GM19372 (cell line): ENCODE data around the gene PGAM5.

Experiments used
- ATAC-seq: cut with Tn5 transposase; IDR thresholded peaks from one replicate; pipeline ENCODE4 v1.9.1; 2021; ENCODE audit warnings: mild to moderate bottlenecking, low read depth, moderate library complexity; ENCODE audit not compliant: unreplicated experiment

PGAM5 gene

GRCh38 chr12:132710405-132711079 lies at the start of gene PGAM5:
Gene PGAM5 (plus strand): TSS chr12:132710842. CDS start chr12:132710877, 35 bp downstream.
- peak; percentile 83 for ATAC-seq

DNA sequence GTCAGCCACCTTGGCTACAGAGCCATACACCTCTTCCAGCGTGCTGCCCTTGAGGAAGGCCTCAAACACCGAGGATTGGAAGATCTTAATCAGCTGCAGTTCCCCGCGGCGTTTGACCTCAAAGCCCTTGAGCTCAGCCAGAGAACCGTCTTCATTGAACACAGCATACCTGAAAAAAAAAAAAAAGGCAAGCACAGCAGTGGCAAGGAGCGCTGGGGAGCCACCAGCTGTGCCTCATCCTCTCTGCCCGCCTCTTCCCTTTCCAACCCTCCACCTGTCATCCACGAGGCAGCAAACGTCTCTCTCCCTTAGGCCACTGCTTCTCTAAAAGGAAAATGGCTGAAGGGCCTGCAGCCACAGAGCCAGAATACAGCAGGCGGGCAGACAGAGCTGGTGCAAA lies 49.6 kb upstream of the PGAM5 start:
- ATAC-seq, result no peak

GRCh38 chr12:132661972-132662371 lies 48.7 kb upstream of the PGAM5 start:
- ATAC-seq, result no peak

- no peak for ATAC-seq
Observed at GRCh38 chr12:132662901-132663755, 47.5 kb upstream of the PGAM5 start.

- no peak for ATAC-seq
Observed at GRCh38 chr12:132664206-132665148, 46.2 kb upstream of the PGAM5 start.

GRCh38 chr12:132665149-132665491 lies 45.5 kb upstream of the PGAM5 start:
- no peak for ATAC-seq

GRCh38 chr12:132665794-132666193 lies 44.8 kb upstream of the PGAM5 start:
- ATAC-seq, result no peak

- no peak for ATAC-seq
Observed at GRCh38 chr12:132668191-132669088, 42.2 kb upstream of the PGAM5 start.

DNA sequence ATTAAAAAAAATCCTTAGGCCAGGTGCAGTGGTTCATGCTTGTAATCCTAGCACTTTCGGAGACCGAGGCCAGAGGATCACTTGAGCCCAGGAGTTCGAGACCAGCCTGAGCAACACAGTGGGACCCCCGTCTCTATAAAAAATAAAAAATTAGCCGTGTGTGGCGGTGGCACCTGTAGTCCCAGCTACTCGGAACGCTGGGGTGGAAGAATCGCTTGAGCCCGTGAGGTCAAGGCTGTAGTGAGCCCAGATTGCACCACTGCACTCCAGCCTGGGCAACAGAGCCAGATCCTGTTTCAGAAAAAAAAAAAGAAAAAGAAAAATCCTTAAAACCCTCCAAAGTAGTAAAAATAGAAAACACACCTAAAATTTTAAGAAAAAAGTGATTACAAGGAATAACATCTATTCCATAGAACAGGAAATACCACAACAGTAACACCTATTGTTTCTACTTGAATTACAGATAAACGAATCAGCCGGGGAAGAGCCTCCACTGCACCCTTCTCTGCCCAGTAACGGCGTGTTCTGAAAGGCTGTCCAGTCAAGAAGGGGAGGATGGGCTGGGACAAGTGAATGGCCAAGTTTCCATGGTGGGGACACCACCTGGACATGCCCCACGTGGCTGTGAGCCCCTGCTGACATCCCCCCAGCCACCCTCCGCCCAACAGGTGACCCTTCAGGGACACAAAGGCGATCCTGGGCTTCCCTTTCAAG lies 41.3 kb upstream of the PGAM5 start:
- no peak for ATAC-seq

- ATAC-seq, result no peak
Observed at GRCh38 chr12:132672116-132672515, 38.5 kb upstream of the PGAM5 start.

GRCh38 chr12:132672678-132673077 lies 38.0 kb upstream of the PGAM5 start:
- no peak for ATAC-seq

- ATAC-seq, result no peak
Observed at GRCh38 chr12:132673288-132674179, 37.1 kb upstream of the PGAM5 start.

GRCh38 chr12:132674561-132674960 lies 36.1 kb upstream of the PGAM5 start:
- ATAC-seq, result no peak

GRCh38 chr12:132675757-132676432 lies 34.7 kb upstream of the PGAM5 start:
- ATAC-seq, result no peak

DNA sequence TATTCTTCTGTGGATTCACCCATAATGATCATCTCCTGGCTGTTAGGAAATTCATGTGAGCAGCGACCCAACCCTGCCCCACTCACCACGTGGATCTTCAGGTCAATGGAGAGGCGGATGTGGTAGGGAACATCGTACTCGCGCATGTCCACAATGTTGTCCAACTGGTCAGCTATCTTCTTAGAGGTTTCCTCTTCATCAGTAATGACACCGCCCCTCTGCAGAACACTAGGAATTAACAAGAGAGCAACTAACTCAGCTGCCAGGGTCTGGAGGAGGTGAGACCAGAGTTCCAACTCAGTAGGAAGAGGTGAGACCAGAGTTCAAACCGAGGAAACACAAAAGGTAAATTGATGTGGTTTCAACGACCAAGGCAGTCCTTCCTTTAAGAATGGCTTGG lies 33.1 kb upstream of the PGAM5 start:
- ATAC-seq, result no peak

DNA sequence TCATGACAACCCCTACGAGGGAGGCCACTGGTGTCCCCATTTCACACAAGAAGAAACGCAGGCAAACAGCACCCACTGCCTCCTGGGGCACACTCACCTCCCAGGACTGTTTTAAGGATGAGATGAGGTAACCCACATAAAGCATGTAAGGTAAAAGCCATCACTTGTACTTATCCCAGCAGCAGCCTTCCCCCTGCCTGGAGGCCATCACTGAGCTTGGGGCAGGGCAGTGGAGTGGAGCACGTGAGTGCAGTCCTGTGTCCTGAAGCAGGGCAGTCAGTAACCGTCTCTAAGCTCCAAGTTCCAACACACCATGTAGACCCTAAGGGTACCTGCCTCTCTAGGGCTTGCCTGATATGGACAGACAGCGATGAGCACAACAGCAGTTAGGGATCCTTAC lies 25.2 kb upstream of the PGAM5 start:
- no peak for ATAC-seq

GRCh38 chr12:132686825-132687210 lies 23.8 kb upstream of the PGAM5 start:
- ATAC-seq, result peak; percentile 8
